Measurements from ENCODE around the gene MYADML2.

Gene MYADML2

DNA sequence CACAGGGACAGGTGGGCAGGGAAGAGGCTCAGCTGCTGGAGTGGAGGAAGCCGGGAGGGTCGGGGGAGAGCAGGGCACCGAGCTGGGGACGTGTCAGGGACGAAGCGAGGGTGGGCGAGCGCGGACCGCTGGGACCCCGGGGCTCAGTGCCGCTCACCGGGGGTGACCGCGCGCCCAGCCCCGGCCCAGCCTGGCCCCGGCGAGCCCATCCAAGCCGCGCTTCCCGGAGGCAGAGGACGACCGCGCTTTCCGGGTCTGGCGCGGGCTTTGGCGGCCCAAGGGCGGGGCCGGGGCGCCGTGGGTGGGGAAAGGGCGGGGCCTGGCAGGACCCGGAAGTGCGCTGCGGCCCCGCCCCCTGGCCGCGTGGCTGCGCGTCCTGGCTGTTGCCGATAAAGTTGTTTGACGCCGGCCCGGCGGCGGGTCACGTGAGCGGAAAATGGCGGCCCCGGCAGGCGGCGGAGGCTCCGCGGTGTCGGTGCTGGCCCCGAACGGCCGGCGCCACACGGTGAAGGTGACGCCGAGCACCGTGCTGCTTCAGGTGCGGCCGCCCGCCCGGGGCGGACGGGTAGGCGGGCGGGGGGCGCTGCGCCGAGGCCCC lies 30.3 kb upstream of the MYADML2 start, which contains the start of gene ASPSCR1:
ASPSCR1 (plus strand) TSS at position 419 of the 598 bp plus-strand sequence; CDS start at position 437, 18 bp downstream.
- DNase-seq, result peak; percentile 87

DNA sequence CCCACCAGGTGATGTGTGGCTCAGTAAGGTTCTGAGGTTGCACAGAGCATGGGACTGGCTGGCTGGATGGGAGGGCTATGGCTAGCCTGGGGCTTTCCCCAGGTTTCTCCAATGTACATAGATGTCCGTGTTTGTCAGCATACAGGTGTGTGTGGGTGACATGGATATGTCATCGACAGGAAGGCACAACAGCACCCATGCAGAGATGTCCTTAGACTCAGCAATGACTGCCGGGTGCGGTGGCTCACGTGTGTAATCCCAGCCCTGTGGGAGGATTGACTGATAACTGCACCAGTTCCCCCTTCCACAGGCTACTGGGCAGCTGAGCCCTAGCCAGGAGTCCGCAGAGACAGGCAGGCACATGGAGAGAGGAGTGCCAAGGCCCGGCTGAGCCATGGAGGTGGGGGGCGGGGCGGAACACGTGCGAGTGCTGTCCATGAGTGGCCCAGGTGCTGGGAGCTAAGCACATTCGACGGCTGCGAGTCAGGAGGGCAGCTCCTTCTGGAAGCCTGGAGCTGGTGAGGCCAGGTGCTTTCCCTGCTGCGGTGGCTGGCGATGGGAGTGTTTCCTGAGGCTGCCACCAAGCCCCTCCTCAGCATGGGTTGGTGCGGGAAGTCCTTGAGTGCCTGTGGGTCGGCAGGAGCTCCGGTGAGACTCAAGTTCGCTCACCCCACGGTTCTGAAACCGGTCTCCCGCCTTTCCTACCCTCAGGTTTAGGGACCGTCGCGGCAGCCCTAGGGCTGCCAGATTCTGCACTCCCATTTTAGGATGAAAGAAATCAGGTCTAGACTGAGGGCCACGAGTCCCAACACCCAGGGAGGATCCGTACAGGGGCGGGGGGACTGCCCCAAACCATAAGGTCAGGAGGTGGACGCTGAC lies 29.5 kb upstream of the MYADML2 start:
- DNase-seq, result no peak

DNA sequence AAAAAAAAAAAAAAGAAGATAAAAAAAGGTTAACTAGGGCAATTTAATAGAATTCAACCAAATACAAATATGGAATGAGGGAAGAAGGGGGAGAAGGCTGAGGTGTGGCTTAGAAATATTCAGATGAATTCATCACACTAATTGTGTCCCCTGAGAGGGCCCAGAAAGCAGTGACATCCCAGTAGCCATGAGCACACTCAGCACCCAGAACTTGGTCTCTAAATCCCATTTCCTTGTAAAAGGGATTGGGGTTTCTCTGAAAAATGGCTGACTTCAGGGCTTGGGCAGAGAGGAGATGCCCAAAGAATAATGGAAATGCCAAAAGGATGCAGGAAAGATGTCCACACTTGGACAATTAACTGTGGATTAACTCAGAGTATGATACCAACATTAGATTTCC lies 26.4 kb upstream of the MYADML2 start:
- DNase-seq, result no peak

GRCh38 chr17:81968850-81969812 lies 22.1 kb upstream of the MYADML2 start:
- no peak for DNase-seq

DNA sequence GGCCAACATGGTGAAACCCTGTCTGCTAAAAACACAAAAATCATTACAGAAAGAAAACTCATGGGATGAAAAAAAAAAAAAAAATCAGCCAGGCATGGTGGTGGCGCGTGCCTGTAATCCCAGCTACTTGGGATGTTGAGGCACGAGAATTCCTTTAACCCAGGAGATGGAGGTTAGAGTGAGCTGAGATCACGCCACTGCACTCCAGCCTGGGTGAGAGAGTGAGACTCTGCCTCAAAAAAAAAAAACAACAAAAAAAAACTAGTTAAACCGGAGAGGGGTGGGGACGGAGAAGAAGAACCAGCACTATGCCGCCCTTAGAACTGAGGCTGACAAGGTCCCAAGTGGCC lies 21.3 kb upstream of the MYADML2 start:
- DNase-seq, result no peak

DNA sequence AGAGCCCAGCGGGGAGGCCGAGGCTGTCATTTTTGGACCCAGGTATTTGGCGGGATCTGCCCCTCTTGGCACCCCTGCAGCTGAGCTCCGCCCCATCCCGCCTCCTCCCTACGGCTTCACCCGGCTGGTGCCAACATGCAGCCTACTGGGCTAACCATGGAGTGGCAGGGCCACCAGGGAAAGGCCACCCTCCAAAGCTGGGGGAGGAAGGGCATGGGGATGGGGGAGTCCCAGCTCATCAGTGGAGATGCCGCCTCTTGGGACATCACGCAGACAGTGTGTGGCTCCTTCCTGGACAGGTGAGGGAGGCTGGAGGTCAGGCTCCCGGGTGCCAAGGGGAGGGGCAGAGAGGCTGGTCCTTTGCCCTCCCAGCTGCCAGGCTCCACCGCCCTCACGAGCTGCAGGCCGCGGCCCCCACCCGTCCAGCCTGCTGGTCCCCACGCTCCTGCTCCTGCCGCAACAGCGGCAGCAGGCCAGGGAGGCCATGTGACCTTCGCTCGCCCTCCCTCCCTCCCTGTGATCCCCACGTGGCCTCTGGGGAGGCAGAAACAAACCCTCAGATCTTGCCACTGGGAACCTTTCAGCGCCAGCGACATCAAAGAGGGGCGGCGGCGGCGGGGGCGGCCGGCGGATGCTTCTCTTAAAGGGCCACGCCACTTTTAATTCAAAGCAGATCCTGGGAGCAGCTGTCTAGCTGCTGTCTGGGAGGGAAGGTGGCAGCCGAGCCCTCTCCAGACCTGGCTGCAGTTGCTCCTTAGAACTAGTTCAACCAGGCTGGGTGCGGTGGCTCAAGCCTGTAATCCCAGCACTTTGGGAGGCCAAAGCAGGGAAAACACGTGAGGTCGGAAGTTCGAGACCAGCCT lies 20.7 kb upstream of the MYADML2 start:
- DNase-seq, result peak; percentile 11

- DNase-seq, result no peak
Observed at GRCh38 chr17:81967244-81967532, 20.2 kb upstream of the MYADML2 start.

- DNase-seq, result peak; percentile 22
Observed at GRCh38 chr17:81966343-81967243, 19.6 kb upstream of the MYADML2 start.

- no peak for DNase-seq
Observed at GRCh38 chr17:81964081-81964849, 17.2 kb upstream of the MYADML2 start.

GRCh38 chr17:81962499-81963441 lies 15.7 kb upstream of the MYADML2 start:
- DNase-seq, result no peak

- DNase-seq, result no peak
Observed at GRCh38 chr17:81961521-81962498, 14.8 kb upstream of the MYADML2 start.

DNA sequence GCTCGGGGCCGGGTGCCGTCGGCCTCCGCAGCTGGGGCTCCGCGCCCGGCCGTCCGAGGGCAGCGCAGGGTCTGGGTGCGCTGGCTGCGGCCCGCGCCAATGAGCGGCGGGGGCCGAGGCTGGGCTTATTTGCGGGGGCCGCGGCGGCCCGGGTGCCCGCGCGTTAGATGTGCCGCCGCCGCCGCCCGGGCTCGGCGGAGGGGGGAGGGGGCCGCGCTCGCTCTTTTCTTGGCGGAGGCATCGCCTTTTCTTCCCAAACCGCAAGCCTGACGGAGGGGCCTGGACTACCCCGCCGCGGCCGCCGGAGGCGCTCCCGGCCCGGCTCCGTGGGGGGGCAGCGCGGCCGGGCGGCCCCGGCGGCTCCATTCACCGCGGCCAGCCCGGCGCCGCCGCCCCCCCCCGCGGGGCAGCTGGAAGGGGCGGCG lies 14.1 kb upstream of the MYADML2 start, which contains the start of gene NOTUM:
NOTUM (minus strand) TSS at position 101 of the 425 bp plus-strand sequence. CDS start 278 bp downstream, outside the sequence.
- no peak for DNase-seq

GRCh38 chr17:81960130-81960958 lies 13.3 kb upstream of the MYADML2 start:
- DNase-seq, result no peak

DNA sequence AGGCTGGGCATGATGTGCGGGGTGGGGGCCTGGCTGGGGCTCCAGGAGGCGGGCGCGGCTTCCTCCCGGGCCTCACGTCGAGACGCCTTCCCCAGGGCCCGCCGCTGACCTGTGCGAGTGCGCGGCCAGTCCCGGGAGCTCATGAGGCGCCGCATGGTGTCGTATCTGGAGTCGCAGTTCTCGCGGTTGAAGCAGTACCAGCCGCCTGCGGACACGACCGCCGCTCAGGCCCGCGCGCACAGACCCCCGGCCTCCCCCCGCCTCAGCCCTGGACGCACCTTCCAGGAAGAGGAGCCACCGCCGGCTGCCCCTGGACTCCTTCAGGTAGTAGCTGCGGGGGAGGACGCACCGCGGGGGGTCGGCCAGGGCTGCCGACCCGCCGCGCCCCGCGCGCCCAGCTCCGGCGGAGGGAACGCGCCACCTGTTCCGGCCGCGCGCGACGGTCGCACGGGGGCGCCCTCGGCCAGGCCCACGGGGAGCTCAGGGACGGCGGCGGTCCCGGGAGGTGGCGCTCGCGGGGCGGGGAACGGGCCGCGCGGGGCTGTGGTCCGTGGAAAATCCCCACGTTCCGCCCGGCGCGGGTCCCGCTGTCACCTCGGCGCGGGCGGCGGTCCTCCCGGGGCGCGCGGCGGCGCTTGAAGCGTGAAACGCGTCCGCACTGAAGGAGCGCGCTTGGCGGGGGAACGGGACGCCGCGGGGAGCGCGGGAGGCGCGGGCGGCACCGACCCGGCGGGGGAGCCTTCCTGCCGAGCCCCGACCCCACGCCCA lies 12.5 kb upstream of the MYADML2 start:
- DNase-seq, result peak; percentile 50

DNA sequence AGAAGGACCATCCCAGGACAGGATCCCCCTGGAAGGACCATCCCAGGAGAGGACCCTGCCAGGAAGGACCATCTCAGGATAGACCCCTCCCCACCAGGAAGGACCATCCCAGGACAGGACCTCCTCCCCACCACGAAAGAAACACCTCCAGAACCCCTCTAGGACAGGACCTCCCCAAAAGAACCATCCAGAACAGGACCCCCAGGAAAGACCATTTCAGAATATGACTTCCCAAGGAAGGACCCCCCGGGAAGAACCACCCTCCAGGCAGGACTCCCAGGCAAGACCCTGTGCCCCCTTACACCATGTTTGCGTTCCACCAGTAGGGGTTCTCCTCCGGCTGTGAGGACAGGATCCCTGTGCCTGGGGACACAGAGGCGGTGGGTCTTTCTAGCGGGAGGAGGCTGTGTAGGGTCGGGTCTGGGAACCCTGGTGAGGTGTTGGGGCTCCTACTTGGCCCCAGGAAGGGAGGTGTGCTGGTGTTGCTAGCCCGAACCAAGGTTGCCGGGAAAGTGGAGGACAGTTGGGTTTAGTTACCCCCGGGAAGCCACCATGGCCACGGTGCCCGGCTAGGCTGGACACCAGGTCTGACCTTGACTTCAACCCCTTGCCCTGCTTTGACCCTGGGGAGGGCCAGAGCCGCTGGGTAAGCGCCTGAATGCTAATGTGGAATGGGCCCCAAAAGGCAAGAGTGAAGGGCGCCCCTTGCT lies 11.8 kb upstream of the MYADML2 start:
- no peak for DNase-seq
